Liver (tissue), 9 donors: ENCODE measurements around the gene PKHD1. TPM values are rescaled to one million over a fixed set of nuclear protein-coding genes. Genes with fewer than 3 reads are reported as not detected.

ENCODE experiments used
- DNase-seq: peaks from one replicate; pipeline ENCODE4 v3.0.0-alpha.2; 2017; ENCODE audit warnings: low spot score
- H3K27ac ChIP-seq, 2 donors: one replicate each; pipeline ENCODE4 v1.7.0; 2013; ENCODE audit warnings: inconsistent platforms in 2 of 2, low read length in 2 of 2, control low read depth in 1 of 2, low read depth in 1 of 2, mild to moderate bottlenecking in 1 of 2
- H3K27me3 ChIP-seq, 4 donors: one replicate each; pipeline versions ENCODE4 v1.6.1 to v1.7.0; 2013; ENCODE audit warnings: low read length in 3 of 4, inconsistent platforms in 1 of 4, mild to moderate bottlenecking in 1 of 4, moderate library complexity in 1 of 4; ENCODE audit not compliant: control insufficient read depth in 4 of 4, insufficient read depth in 4 of 4
- H3K36me3 ChIP-seq, 4 donors: one replicate each; pipeline versions ENCODE4 v1.6.1 to v1.7.0; 2013; ENCODE audit warnings: low read length in 3 of 4, mild to moderate bottlenecking in 3 of 4, low read depth in 1 of 4, moderate library complexity in 1 of 4; ENCODE audit not compliant: control insufficient read depth in 4 of 4, insufficient read depth in 3 of 4
- H3K4me1 ChIP-seq, 4 donors: one replicate each; pipeline versions ENCODE4 v1.6.1 to v1.7.0; 2013; ENCODE audit warnings: low read length in 3 of 4, mild to moderate bottlenecking in 3 of 4, moderate library complexity in 1 of 4; ENCODE audit not compliant: control insufficient read depth in 4 of 4, insufficient read depth in 4 of 4
- H3K4me3 ChIP-seq, 3 donors: one replicate each; pipeline versions ENCODE4 v1.6.1 to v1.7.0; 2013; ENCODE audit warnings: low read length in 3 of 3, control low read depth in 1 of 3, low read depth in 1 of 3, mild to moderate bottlenecking in 1 of 3
- H3K9ac ChIP-seq, 2 donors: one replicate each; pipeline ENCODE4 v1.7.0; 2013; ENCODE audit warnings: low read length in 2 of 2, mild to moderate bottlenecking in 2 of 2, moderate library complexity in 2 of 2, control low read depth in 1 of 2, low read depth in 1 of 2
- H3K9me3 ChIP-seq, 4 donors: one replicate each; pipeline versions ENCODE4 v1.6.1 to v1.7.0; 2013; ENCODE audit warnings: low read length in 3 of 4; ENCODE audit not compliant: control insufficient read depth in 4 of 4
- ATF3 ChIP-seq: IDR thresholded peaks from 2 replicates; pipeline ENCODE4 v1.6.1; 2016; ENCODE audit warnings: antibody characterized with exemption
- EGR1 ChIP-seq, 2 donors: IDR thresholded peaks; 2 replicates each; pipeline ENCODE4 v1.6.1; 2016 to 2018; ENCODE audit warnings: antibody characterized with exemption in 2 of 2, low read depth in 2 of 2
- FOXA1 ChIP-seq: IDR thresholded peaks from 2 replicates; pipeline ENCODE4 v1.6.1; 2016; ENCODE audit warnings: antibody characterized with exemption
- FOXA2 ChIP-seq: IDR thresholded peaks from 2 replicates; pipeline ENCODE4 v1.6.1; 2016; ENCODE audit warnings: antibody characterized with exemption
- GABPA ChIP-seq, 2 donors: IDR thresholded peaks in 1 of 2; conservative IDR thresholded peaks in 1 of 2; 2 replicates each; pipeline ENCODE4 v1.6.1; 2016; ENCODE audit warnings: antibody characterized with exemption in 2 of 2, mild to moderate bottlenecking in 1 of 2, moderate library complexity in 1 of 2
- HNF4A ChIP-seq, 2 donors: conservative IDR thresholded peaks; 2 replicates each; pipeline ENCODE4 v1.6.1; 2016; ENCODE audit warnings: antibody characterized with exemption in 2 of 2, mild to moderate bottlenecking in 2 of 2
- HNF4G ChIP-seq: IDR thresholded peaks from 2 replicates; pipeline ENCODE4 v1.6.1; 2016; ENCODE audit warnings: antibody characterized with exemption
- JUND ChIP-seq, 2 donors: IDR thresholded peaks; 2 replicates each; pipeline ENCODE4 v1.6.1; 2016; ENCODE audit warnings: antibody characterized with exemption in 2 of 2
- NR2F2 ChIP-seq: IDR thresholded peaks from 2 replicates; pipeline ENCODE4 v1.6.1; 2016; ENCODE audit warnings: antibody characterized with exemption
- RAD21 ChIP-seq, 2 donors: IDR thresholded peaks; 2 replicates each; pipeline ENCODE4 v1.6.1; 2016; ENCODE audit warnings: antibody characterized with exemption in 2 of 2, mild to moderate bottlenecking in 2 of 2
- RXRA ChIP-seq, 2 donors: IDR thresholded peaks; 2 replicates each; pipeline ENCODE4 v1.6.1; 2017 to 2018; ENCODE audit warnings: antibody characterized with exemption in 2 of 2, mild to moderate bottlenecking in 1 of 2
- SP1 ChIP-seq: IDR thresholded peaks from 2 replicates; pipeline ENCODE4 v1.6.1; 2018; ENCODE audit warnings: antibody characterized with exemption, mild to moderate bottlenecking
- TAF1 ChIP-seq: conservative IDR thresholded peaks from 2 replicates; pipeline ENCODE4 v1.6.1; 2016; ENCODE audit warnings: antibody characterized with exemption, mild to moderate bottlenecking
- YY1 ChIP-seq: IDR thresholded peaks from 2 replicates; pipeline ENCODE4 v1.6.1; 2016; ENCODE audit warnings: antibody characterized with exemption, mild to moderate bottlenecking
- WGBS: extraction: QIAGEN DNeasy Blood & Tissue Kit; methylation state at CpG from one replicate; pipeline ENCODE4 v1.1.7; 2013; 5-methylcytosine and 5-hydroxymethylcytosine counted together
- polyA plus RNA-seq, 2 donors: library from polyadenylated mRNA; stranded (reverse) in 1 of 2; unstranded in 1 of 2; fragments of 200-250 nt in 1 of 2; fragments of >200 nt in 1 of 2; fragmentation: Nextera tagmentation in 1 of 2; extraction: Ambion mirVana in 1 of 2; gene quantifications; one replicate each; pipeline versions ENCODE4 v1.2.1 to v1.2.3, GENCODE V29; 2013 to 2015
- total RNA-seq, 2 donors: library from RNA; depleted of rRNA; stranded (reverse); fragments of >200 nt; gene quantifications; one replicate each; pipeline ENCODE4 v1.2.3, GENCODE V29; 2014
- TF ChIP-seq, protein P1 (sequence below): fragments of 150-350 bp; IDR thresholded peaks from 2 replicates; pipeline ENCODE4 v1.5.1; 2017; ENCODE audit warnings: improper control_type of control experiment, low read depth, low read length; ENCODE audit not compliant: missing input control
- TF ChIP-seq, protein P2 (sequence below): IDR thresholded peaks from 2 replicates; pipeline ENCODE4 v1.6.1; 2016; ENCODE audit warnings: antibody characterized with exemption, mild to moderate bottlenecking
- TF ChIP-seq, protein P3 (sequence below): IDR thresholded peaks from 2 replicates; pipeline ENCODE4 v1.6.1; 2016; ENCODE audit warnings: antibody characterized with exemption
- donor health status: healthy.
- donor health status: healthy.
- donor health status: healthy.
- donor health status: healthy.
- donor health status: healthy.

PKHD1 gene
- 10 to 100 TPM in 1 of 2 donors, 1 to 10 TPM in 1; 5.6 to 10.6 TPM for total RNA-seq
- under 1 TPM; 0.45 to 0.86 TPM for polyA plus RNA-seq

DNA sequence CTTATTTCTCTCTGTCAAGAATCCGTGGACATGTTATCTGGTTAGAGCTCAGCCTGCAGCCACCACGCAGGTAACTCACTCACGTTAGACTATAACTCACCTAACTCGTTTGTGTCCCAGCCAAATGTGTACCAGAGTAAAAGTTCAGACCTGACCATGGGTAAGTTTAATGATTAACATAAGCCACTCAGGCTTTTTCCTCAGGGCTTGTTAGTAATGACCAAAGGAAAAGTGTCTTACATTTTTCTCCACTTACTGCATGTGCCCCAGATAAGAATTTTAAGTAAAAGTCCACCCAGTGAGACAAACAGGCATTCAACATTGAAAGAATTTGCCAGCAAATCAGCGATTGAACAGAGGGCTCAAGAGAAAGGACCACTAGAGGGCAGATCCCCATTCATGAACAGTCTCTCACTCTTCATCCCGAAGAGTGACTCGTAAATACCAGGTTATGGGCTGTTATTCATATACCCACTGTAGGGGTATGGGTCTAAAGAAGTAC lies at the start of gene PKHD1:
Gene PKHD1 (minus strand): TSS at position 116 of the 502 bp plus-strand sequence. CDS start 2,680 bp downstream, outside the sequence.
- H3K4me1 ChIP-seq: peaks cover 0 to 19% (median 7%) of the 10 kb centered on the region in 4 donors
- no peaks in the 10 kb centered on the region for H3K9me3 ChIP-seq
- no peaks in the 10 kb centered on the region for H3K27me3 ChIP-seq
- TF ChIP-seq YY1: no peak
- TF ChIP-seq RXRA (IDR thresholded peaks at IDR 0.05): peak; percentile 26 to 46
- TF ChIP-seq RAD21 (IDR thresholded peaks at IDR 0.05): peak; percentile 33 to 68
- peak; percentile 35 for TF ChIP-seq TAF1
- no peak for TF ChIP-seq FOXA2
- no peak for TF ChIP-seq HNF4G
- no peak for TF ChIP-seq ATF3
- TF ChIP-seq, protein P1, sequence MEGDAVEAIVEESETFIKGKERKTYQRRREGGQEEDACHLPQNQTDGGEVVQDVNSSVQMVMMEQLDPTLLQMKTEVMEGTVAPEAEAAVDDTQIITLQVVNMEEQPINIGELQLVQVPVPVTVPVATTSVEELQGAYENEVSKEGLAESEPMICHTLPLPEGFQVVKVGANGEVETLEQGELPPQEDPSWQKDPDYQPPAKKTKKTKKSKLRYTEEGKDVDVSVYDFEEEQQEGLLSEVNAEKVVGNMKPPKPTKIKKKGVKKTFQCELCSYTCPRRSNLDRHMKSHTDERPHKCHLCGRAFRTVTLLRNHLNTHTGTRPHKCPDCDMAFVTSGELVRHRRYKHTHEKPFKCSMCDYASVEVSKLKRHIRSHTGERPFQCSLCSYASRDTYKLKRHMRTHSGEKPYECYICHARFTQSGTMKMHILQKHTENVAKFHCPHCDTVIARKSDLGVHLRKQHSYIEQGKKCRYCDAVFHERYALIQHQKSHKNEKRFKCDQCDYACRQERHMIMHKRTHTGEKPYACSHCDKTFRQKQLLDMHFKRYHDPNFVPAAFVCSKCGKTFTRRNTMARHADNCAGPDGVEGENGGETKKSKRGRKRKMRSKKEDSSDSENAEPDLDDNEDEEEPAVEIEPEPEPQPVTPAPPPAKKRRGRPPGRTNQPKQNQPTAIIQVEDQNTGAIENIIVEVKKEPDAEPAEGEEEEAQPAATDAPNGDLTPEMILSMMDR: peak; percentile 51
- TF ChIP-seq NR2F2: no peak
- TF ChIP-seq JUND (IDR thresholded peaks at IDR 0.05): peak in 1 of 2 donors; percentile 47
- no peak for TF ChIP-seq GABPA (IDR thresholded peaks at IDR 0.05 in 1 of 2, conservative IDR thresholded peaks at IDR 0.05 in 1 of 2)
- peak in 1 of 2 donors; percentile 53 for TF ChIP-seq HNF4A (conservative IDR thresholded peaks at IDR 0.05)
- TF ChIP-seq SP1: peak; percentile 59
- TF ChIP-seq, protein P2, sequence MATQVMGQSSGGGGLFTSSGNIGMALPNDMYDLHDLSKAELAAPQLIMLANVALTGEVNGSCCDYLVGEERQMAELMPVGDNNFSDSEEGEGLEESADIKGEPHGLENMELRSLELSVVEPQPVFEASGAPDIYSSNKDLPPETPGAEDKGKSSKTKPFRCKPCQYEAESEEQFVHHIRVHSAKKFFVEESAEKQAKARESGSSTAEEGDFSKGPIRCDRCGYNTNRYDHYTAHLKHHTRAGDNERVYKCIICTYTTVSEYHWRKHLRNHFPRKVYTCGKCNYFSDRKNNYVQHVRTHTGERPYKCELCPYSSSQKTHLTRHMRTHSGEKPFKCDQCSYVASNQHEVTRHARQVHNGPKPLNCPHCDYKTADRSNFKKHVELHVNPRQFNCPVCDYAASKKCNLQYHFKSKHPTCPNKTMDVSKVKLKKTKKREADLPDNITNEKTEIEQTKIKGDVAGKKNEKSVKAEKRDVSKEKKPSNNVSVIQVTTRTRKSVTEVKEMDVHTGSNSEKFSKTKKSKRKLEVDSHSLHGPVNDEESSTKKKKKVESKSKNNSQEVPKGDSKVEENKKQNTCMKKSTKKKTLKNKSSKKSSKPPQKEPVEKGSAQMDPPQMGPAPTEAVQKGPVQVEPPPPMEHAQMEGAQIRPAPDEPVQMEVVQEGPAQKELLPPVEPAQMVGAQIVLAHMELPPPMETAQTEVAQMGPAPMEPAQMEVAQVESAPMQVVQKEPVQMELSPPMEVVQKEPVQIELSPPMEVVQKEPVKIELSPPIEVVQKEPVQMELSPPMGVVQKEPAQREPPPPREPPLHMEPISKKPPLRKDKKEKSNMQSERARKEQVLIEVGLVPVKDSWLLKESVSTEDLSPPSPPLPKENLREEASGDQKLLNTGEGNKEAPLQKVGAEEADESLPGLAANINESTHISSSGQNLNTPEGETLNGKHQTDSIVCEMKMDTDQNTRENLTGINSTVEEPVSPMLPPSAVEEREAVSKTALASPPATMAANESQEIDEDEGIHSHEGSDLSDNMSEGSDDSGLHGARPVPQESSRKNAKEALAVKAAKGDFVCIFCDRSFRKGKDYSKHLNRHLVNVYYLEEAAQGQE: peak; percentile 74
- H3K27ac ChIP-seq: peak within 1 kb of the TSS; percentile 68 to 83
- no peak for DNase-seq
- no peaks in the 10 kb centered on the region for H3K36me3 ChIP-seq
- peak within 1 kb of the TSS; percentile 56 to 91 for H3K9ac ChIP-seq
- H3K4me3 ChIP-seq: peak within 1 kb of the TSS; percentile 25 to 56 (median 49)
- WGBS: 17% methylated on average over 7 of the region's 7 CpGs

- 84% methylated on average over 12 of the region's 12 CpGs for WGBS
- Histone ChIP-seq H3K4me1 (peaks cover 0 to 7% (median under 1%) of the 10 kb centered on the region in 4 donors), H3K9ac (no peak overlapping the region)
Measured at GRCh38 chr6:52136934-52137467, 49.6 kb upstream of the PKHD1 start.

More at GRCh38 chr6:52136934-52137467, 49.6 kb upstream of the PKHD1 start:
- Histone ChIP-seq H3K27ac (no peak overlapping the region), H3K27me3 (no peaks in the 10 kb centered on the region), H3K36me3 (no peaks in the 10 kb centered on the region), H3K4me3 (no peak overlapping the region), H3K9me3 (no peaks in the 10 kb centered on the region)
- TF ChIP-seq TAF1 (no peak), EGR1 (IDR thresholded peaks at IDR 0.05; ENCODE audit: low read depth in 2 of 2) (no peak), GABPA (IDR thresholded peaks at IDR 0.05 in 1 of 2, conservative IDR thresholded peaks at IDR 0.05 in 1 of 2) (no peak), SP1 (no peak), NR2F2 (no peak), FOXA2 (no peak), FOXA1 (no peak), RXRA (IDR thresholded peaks at IDR 0.05) (no peak)
- TF ChIP-seq, protein P1: no peak
- TF ChIP-seq, protein P3, sequence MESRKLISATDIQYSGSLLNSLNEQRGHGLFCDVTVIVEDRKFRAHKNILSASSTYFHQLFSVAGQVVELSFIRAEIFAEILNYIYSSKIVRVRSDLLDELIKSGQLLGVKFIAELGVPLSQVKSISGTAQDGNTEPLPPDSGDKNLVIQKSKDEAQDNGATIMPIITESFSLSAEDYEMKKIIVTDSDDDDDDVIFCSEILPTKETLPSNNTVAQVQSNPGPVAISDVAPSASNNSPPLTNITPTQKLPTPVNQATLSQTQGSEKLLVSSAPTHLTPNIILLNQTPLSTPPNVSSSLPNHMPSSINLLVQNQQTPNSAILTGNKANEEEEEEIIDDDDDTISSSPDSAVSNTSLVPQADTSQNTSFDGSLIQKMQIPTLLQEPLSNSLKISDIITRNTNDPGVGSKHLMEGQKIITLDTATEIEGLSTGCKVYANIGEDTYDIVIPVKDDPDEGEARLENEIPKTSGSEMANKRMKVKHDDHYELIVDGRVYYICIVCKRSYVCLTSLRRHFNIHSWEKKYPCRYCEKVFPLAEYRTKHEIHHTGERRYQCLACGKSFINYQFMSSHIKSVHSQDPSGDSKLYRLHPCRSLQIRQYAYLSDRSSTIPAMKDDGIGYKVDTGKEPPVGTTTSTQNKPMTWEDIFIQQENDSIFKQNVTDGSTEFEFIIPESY: no peak
- no peak for DNase-seq
